GM19372 (cell line): Measurements from ENCODE around the gene BRSK2.

ENCODE experiments used
- ATAC-seq: cut with Tn5 transposase; IDR thresholded peaks from one replicate; pipeline ENCODE4 v1.9.1; 2021; ENCODE audit warnings: mild to moderate bottlenecking, low read depth, moderate library complexity; ENCODE audit not compliant: unreplicated experiment

Gene BRSK2

GRCh38 chr11:1373536-1374214 is 16.1 kb upstream of the BRSK2 start:
- no peak for ATAC-seq

DNA sequence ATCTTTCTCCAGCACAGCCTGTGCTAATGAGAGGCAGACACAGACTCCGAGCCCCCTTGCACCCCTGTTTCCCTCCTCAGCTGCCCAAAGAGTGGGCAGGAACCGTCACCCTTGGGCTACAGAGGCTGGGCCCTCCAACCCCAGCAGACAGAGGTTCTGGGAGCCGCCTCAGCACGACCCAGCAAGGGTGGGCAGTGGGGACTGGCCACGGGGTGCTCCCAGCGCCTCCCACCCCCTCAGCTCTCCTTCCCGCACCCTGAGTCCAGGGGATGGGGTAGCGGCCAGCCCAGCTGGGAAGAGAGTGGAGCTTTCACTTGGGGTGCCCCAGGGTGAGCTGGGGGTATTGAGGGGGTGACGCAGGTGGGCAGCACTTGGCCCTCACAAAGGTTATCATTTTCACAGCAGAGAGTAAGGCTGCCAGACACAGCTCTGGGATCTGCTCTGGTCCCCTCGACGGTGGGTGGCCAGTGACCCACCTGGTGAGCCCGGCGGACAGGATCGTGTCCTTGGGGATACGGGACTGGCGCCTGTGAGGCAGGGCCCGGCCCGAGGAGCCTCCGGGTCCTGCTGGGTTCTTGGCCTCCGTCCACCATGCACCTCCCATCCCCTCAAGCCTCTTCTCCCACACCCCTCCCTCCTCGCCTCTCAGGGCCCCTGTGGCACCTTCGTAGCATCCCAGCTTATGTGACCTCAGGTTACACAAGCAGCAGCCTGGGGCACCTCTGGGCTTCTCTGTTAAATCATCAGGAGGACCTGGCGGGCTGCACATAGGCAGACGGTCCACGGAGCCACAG is 14.4 kb upstream of the BRSK2 start:
- no peak for ATAC-seq

- no peak for ATAC-seq
Measured at GRCh38 chr11:1375955-1376258, 13.8 kb upstream of the BRSK2 start.

DNA sequence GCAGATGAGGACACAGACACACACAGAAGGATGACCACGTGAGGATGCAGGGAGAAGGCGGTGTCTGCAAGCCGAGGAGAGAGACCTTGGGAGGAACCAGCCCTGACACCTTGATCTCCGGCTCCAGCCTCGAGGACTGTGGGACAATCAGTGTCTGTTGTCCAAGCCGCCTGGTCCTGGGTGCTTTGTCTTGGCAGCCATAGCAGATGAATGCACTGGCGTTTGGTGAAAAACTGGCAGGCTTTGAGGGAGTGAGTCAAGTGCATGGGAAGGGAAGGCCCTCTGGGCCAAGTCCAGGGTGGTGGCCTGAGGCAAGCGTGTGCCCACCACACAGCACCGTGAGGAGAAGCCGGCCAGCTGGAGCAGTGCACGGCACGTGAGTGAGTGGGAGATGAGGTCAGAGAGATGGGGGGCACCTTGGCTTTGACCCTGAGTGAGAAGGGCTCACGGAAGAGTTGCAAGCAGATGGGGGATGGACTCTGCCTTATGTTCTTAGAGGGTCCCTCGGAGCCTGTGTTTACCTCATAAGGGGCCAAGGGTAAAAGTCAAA is 12.4 kb upstream of the BRSK2 start:
- no peak for ATAC-seq

DNA sequence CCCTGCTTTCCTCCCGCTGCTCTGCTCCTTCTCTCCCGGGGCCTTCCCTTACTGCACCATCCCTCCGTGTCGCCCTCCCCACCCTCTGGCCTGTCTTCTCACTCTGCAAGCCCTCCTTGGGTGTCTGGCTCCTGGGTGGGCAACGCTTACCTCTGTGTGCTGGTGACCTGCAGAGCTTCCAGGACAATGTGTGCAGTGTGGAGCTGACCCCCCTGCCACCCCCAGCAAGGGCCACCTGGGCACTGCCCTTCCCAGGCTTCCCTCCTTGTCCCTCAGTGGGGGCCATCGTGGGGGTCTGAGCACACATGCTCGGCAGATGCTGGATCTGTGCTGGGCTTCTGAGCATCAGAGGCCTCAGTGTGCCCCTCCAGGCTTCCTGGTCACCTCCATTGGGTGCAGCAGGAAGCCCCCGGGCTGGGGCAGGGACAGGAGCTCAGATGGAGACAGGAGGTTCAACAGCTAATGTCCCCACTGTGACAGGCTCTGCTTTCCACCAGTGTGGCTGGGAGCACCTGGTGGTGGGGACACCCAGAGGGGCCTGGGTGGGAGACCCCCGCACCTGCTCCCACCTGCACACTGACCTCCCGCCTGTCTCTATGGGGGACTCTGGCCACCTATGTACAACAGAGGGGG is 7.8 kb upstream of the BRSK2 start:
- ATAC-seq: no peak

DNA sequence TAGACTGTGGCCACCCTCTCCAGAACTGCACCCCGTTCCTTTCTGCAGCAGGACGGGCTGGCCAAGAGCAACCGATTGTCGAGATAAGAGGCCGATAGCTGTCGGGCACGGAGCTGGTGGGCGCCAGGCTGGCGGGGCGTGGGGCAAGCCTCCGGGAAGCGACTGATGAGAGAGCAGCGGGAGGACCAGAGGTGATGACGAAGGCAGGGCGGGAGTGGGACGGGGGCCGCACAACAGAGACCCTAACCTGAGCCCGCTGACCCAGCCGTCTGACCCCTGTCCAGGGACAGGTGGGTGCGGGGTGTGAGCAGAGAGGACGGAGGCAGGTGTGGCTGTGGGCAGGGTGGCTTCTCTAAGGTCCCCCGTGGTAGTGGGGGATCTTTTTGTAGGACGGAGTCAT is 7.3 kb upstream of the BRSK2 start:
- no peak for ATAC-seq

DNA sequence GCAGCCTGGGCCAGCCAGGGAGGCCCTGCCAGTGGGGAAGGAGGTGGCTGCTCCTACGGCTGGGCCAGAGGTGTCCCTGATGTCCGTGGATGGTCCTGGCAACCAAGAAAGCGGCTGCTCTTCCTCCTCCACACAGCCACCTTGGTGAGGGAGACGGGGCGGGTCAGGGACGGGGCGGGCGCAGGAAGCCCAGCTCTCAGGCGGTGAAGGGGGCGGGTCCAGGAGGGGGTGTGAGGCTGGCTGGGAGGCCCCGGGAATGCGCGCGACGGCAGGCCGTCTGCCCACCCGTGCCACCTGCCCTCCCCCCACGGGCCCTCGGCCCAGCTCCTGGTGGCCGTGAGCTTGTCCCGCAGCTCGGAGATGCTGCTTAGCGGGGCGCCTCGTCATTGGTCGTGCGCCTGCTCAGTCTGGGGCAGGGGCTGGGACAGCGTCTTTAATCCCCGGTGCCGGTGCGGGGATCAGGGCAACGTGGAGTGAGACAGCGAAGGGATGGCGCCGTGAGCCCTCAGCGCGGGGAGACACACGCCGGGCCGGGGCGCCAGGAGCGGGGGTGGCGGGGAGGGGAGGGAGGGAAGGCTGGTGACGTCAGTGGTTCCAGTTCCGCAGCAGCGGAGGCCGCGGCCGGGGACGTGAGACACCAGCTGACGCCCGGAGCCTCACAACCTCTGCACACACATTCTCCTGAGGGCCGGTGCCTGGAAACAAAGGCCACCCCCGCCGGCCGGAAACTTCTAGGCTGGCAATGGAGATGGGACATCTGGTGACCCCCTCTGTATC is 6.7 kb upstream of the BRSK2 start:
- peak; percentile 88 for ATAC-seq

DNA sequence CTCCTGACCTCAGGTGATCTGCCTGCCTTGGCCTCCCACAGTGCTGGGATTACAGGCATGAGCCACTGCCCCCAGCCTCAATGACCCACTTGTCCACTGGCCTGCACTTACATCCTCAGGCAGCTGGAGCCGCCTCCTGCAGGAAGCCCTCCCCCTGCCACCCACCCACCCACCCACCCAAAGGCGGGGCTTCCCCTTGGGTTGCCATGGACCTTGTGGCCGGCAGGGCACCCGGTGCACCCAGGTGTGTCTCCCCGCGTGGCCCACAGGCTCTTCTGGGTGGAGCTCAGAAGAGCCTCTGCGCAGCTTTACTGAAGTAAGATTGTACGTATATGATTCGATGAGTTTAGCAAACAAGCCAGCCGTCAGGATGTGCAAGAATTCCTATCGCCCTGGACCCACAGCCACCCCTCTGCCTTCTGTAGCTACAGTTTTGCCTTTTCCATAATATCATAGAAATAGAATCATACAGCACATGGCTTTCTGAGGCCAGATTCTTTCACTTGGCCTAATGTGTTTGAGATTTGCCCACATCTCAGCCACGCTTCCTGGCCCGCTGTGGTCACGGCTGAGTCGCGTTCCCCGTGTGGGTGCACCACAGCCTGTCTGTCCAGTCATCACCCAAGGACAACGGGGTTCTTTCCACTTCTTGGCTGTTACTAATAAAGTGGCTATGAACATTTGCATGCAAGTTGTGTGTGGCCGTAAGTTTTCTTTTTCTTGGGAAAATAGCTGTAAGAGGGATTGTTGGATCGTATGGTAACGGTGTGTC is 5.3 kb upstream of the BRSK2 start:
- no peak for ATAC-seq

- no peak for ATAC-seq
Measured at GRCh38 chr11:1387521-1387920, 2.2 kb upstream of the BRSK2 start.

- no peak for ATAC-seq
Measured at GRCh38 chr11:1387961-1388762, 1.6 kb upstream of the BRSK2 start.

DNA sequence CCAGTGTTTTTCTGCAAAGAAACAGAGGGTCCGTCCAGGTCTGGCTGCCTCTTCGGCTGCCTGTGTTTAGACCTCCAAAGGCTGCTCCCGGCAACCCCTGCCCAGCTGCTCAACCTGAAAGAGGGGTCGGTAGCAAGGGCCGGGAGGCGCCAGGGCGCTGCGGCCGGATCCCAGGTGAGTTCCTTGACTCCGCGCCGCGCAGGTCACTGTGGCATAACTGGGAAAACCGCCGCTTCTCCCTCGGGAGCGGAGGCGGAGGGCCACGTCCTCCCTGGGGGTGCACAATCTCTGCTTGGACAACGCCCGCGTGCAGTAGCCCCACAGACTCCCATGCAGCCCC is 1.0 kb upstream of the BRSK2 start:
- no peak for ATAC-seq

DNA sequence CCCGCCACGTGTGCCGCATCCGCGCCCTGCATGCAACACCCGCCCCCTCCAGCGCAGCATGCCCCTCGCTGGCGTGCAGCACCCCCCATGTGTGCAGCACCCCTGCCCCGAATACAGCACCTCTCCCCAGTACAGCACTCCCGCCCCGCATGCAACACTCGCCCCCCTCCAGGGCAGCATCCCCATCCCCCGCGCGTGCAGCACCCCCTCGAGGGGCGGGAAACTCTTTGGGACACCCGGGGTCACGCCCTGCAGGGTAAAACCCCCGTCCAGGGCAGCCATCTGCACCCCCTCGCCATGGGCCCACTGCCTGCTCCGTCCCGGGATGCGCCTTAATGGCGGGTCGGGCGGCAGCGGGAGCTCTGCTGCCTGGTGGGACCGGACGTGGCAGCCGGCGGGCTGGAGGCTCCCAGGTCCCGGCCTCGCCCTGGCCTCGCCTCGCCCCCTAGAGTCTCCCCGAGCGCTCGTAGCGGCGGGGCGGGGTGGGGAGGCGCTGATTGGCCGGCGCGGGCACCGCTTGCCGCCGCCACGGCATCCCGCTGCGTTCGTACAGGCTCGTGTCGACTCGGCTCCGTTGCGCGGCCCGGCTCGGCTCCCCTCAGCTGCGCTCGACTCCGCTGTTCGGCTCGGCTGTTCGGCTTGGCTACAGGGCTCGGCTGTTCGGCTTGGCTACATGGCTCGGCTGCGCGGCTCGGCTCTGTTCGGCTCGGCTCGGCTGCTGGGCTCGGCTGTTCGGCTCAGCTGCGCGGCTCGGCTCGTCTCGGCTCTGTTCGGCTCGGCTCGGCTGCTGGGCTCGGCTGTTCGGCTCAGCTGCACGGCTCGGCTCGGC is 417 bp upstream of the BRSK2 start:
- ATAC-seq: peak; percentile 90

DNA sequence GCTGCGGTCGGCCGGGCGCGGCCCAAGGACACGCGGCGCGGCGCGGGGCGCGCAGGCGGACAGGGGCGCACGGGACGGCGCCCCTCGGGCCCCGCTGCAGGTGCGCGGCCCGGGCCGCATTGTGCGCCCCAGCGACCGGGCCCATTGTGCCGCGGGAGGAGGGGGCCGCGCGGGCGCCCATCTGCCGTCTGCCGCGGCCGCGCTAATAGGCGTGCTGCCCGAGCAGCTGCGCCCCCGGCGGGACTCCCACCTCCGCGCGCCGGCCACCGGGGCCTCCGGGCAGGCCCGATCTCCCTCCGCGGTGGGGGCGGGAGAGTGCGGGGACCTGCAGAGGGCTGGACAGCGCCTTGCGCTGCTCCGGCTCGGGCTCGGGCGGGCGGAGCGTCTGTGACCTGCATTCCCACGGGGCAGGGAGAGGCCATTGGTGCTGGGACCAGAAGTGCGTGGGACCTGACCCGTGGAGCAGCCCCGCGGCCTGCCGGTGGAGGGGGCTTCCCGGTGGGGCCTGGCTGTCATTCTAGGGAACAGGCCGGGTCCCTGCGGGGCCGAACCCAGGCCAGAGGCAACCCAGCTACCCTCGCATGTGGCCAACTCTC is 933 bp downstream of the BRSK2 start:
- ATAC-seq: no peak

- no peak for ATAC-seq
Measured at GRCh38 chr11:1391165-1392075, 1.7 kb downstream of the BRSK2 start.

GRCh38 chr11:1392111-1392510 is 2.4 kb downstream of the BRSK2 start:
- no peak for ATAC-seq

DNA sequence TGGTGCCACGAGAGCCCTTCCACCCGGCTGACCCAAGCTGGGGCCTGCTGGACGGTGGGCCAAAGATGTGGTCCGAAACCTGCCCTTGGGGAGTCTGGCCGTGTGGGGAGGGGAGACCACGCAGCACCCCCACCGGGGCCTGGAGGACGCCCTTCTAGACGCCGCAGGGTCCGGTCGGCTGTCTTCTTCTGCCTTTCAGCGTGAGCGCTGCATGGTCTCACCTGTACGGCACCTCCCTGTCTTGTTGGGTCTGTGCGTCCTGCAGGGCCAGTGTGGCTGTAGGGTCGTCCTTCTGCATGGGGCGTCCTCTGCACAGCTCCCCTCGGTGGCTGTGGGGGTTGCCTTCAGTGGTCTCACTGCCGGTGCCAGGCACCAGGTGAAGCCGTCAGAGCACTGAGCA is 2.8 kb downstream of the BRSK2 start:
- no peak for ATAC-seq

GRCh38 chr11:1393038-1393710 is 3.4 kb downstream of the BRSK2 start:
- ATAC-seq: no peak
